ENCODE measurements around the gene SOCS7. TPM values are rescaled to one million over a fixed set of nuclear protein-coding genes. Genes with fewer than 3 reads are reported as not detected.

The SOCS7 gene
- total RNA-seq, 2 donors from 2014 or later = 14.6 to 61.9 TPM

GRCh38 chr17:38425031-38425430 is 73.4 kb downstream of the SOCS7 start:
- Histone ChIP-seq H3K9me3 (no peaks in the 10 kb centered on the region), H3K36me3 (no peaks in the 10 kb centered on the region), H3K4me1 (replicated peaks) (peaks cover 4% of the 10 kb centered on the region), H3K27me3 (replicated peaks; ENCODE audit: insufficient read depth) (no peaks in the 10 kb centered on the region), H3K27ac (no peak overlapping the region), H3K4me3 (no peak overlapping the region)
- intact Hi-C loops (cut with DNase I) = no loop called here
- TF ChIP-seq POLR2A (IDR thresholded peaks at IDR 0.05) = no peak
- no peak for TF ChIP-seq CTCF (IDR thresholded peaks at IDR 0.05)
- no peak for TF ChIP-seq POLR2AphosphoS5 (IDR thresholded peaks at IDR 0.05)
- no peak for DNase-seq (ENCODE audit: low spot score)
- 60% methylated on average over 13 of the region's 13 CpGs for WGBS

- Histone ChIP-seq H3K27ac (no peak overlapping the region), H3K4me1 (replicated peaks) (peaks cover 4% of the 10 kb centered on the region), H3K36me3 (no peaks in the 10 kb centered on the region), H3K9me3 (no peaks in the 10 kb centered on the region), H3K27me3 (replicated peaks; ENCODE audit: insufficient read depth) (no peaks in the 10 kb centered on the region), H3K4me3 (no peak overlapping the region)
- TF ChIP-seq CTCF (IDR thresholded peaks at IDR 0.05) (no peak), POLR2A (IDR thresholded peaks at IDR 0.05) (no peak), POLR2AphosphoS5 (IDR thresholded peaks at IDR 0.05) (no peak)
- DNase-seq (ENCODE audit: low spot score) = no peak
- 71% methylated on average over 9 of the region's 9 CpGs for WGBS
- intact Hi-C loops (cut with DNase I) = no loop called here
Measured at GRCh38 chr17:38425744-38426143, 74.1 kb downstream of the SOCS7 start.

GRCh38 chr17:38426441-38426840 is 74.8 kb downstream of the SOCS7 start:
- Histone ChIP-seq H3K9me3 (no peaks in the 10 kb centered on the region), H3K4me3 (no peak overlapping the region), H3K27me3 (replicated peaks; ENCODE audit: insufficient read depth) (no peaks in the 10 kb centered on the region), H3K4me1 (replicated peaks) (peaks cover 4% of the 10 kb centered on the region), H3K36me3 (no peaks in the 10 kb centered on the region), H3K27ac (no peak overlapping the region)
- TF ChIP-seq POLR2AphosphoS5 (IDR thresholded peaks at IDR 0.05) = no peak
- no peak for TF ChIP-seq POLR2A (IDR thresholded peaks at IDR 0.05)
- no peak for TF ChIP-seq CTCF (IDR thresholded peaks at IDR 0.05)
- DNase-seq (ENCODE audit: low spot score) = no peak
- intact Hi-C loops (cut with DNase I) = no loop called here

- 55% methylated on average over 7 of the region's 7 CpGs for WGBS
- DNase-seq (ENCODE audit: low spot score) = no peak
- intact Hi-C loops (cut with DNase I) = no loop called here
- Histone ChIP-seq H3K4me1 (replicated peaks) (peaks cover 4% of the 10 kb centered on the region), H3K27ac (peak overlapping the region; percentile 79 to 86), H3K4me3 (peak overlapping the region; percentile 76 to 78), H3K27me3 (replicated peaks; ENCODE audit: insufficient read depth) (no peaks in the 10 kb centered on the region), H3K9me3 (no peaks in the 10 kb centered on the region), H3K36me3 (no peaks in the 10 kb centered on the region)
- TF ChIP-seq POLR2AphosphoS5 (IDR thresholded peaks at IDR 0.05) (no peak), CTCF (IDR thresholded peaks at IDR 0.05) (no peak), POLR2A (IDR thresholded peaks at IDR 0.05) (no peak)
Measured at GRCh38 chr17:38427160-38427949, 75.7 kb downstream of the SOCS7 start.

- TF ChIP-seq POLR2A (IDR thresholded peaks at IDR 0.05) = no peak
- no peak for TF ChIP-seq CTCF (IDR thresholded peaks at IDR 0.05)
- TF ChIP-seq POLR2AphosphoS5 (IDR thresholded peaks at IDR 0.05) = no peak
- Histone ChIP-seq H3K27me3 (replicated peaks; ENCODE audit: insufficient read depth) (no peaks in the 10 kb centered on the region), H3K4me3 (peak within 1 kb of the TSS; percentile 76 to 78), H3K27ac (peak within 1 kb of the TSS; percentile 79 to 86), H3K9me3 (no peaks in the 10 kb centered on the region), H3K4me1 (replicated peaks) (peaks cover 4% of the 10 kb centered on the region), H3K36me3 (no peaks in the 10 kb centered on the region)
- 2% methylated on average over 21 of the region's 46 CpGs for WGBS
- intact Hi-C loops (cut with DNase I) = no loop called here
- DNase-seq (ENCODE audit: low spot score) = peak; percentile 21
Measured at GRCh38 chr17:38428112-38428642, 76.5 kb downstream of the SOCS7 start, which contains the start of gene ARHGAP23. ARHGAP23 (plus strand) TSS chr17:38428464; CDS start chr17:38428486, 22 bp downstream.

Data from prostate gland (tissue), 2 donors.